HCT116 (cell line): ENCODE measurements around the gene SUCNR1.

Experiments
- ELF1 ChIP-seq: IDR thresholded peaks from 2 replicates; pipeline ENCODE4 v1.6.1; 2012; ENCODE audit warnings: low read depth, borderline replicate concordance
- EZH2 ChIP-seq: fragments of 200-600 bp; sonication (generic); IDR thresholded peaks from 2 replicates; pipeline ENCODE4 v1.6.1; 2017; ENCODE audit warnings: antibody characterized with exemption, mixed run types
- EZH2phosphoT487 ChIP-seq: fragments of 200-600 bp; IDR thresholded peaks from 2 replicates; pipeline ENCODE4 v1.6.1; 2018; ENCODE audit warnings: antibody characterized with exemption, borderline replicate concordance
- JUND ChIP-seq: IDR thresholded peaks from 2 replicates; pipeline ENCODE4 v1.6.1; 2012
- POLR2A ChIP-seq: IDR thresholded peaks from 2 replicates; pipeline ENCODE4 v1.7.0; 2011; ENCODE audit warnings: borderline replicate concordance; ENCODE audit not compliant: insufficient read depth, insufficient read length; ENCODE audit errors: extremely low read depth
- POLR2AphosphoS5 ChIP-seq: IDR thresholded peaks from 2 replicates; pipeline ENCODE4 v1.6.1; 2011; ENCODE audit warnings: mild to moderate bottlenecking, low read depth, low read length, moderate library complexity
- RAD21 ChIP-seq: IDR thresholded peaks from 2 replicates; pipeline ENCODE4 v1.6.1; 2012; ENCODE audit warnings: low read depth, mild to moderate bottlenecking
- TCF7L2 ChIP-seq: IDR thresholded peaks from 2 replicates; pipeline ENCODE4 v1.7.0; 2011; ENCODE audit warnings: borderline replicate concordance, inconsistent platforms; ENCODE audit not compliant: insufficient read depth, insufficient read length; ENCODE audit errors: extremely low read depth
- TF ChIP-seq, protein P1 (sequence below), 3 experiments: fragments of 200-600 bp in 1 of 3; sonication (generic) in 1 of 3; IDR thresholded peaks in 2 of 3; conservative IDR thresholded peaks in 1 of 3; 2 replicates each; pipeline ENCODE4 v1.5.1; 2012 to 2017; ENCODE audit warnings: low read depth in 2 of 3, low read length in 2 of 3, antibody characterized with exemption in 1 of 3, borderline replicate concordance in 1 of 3, control low read depth in 1 of 3, mild to moderate bottlenecking in 1 of 3, mixed read lengths in 1 of 3, mixed run types in 1 of 3, moderate library complexity in 1 of 3; ENCODE audit not compliant: insufficient read depth in 1 of 3
- TF ChIP-seq, protein P2 (sequence below): IDR thresholded peaks from 2 replicates; pipeline ENCODE4 v1.6.1; 2012
- TF ChIP-seq, protein P3 (sequence below): IDR thresholded peaks from 2 replicates; pipeline ENCODE4 v1.6.1; 2012; ENCODE audit warnings: low read depth

DNA sequence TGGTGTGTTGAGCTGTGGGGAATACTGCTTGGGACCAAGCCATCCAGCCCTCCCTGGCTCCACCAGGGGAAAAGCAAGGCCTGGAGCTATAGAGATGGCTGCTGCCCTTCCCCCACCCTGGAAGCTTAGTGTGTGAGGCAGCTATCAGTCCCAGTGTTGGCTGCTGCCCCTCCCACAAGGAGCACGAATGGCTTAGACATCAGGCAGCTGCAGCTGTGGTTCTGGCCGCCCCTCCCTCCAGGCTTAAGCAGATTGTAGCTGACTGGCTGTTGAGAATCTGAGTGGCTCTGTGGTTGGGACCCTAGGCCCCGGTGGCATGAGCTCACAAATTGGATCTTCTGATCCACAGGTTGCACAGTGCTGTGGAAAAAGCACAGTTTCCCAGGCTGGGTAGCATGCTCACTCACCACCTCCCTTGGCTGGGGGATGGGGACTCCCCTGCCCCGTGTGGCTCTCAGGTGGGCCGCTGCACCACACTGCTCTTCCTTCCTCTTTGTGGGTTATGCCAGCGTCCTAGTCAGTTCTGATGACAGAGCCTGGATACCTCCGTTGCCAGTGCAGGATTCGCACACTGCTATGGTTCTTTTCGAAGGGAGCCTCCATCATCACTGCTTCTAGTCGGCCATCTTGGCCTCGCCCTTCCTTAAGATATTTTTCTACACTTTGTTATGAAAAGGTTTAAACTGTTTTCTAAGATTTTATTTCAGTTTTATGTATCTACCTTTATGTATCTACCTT, 21.2 kb upstream of the SUCNR1 start:
- TF ChIP-seq, protein P1, sequence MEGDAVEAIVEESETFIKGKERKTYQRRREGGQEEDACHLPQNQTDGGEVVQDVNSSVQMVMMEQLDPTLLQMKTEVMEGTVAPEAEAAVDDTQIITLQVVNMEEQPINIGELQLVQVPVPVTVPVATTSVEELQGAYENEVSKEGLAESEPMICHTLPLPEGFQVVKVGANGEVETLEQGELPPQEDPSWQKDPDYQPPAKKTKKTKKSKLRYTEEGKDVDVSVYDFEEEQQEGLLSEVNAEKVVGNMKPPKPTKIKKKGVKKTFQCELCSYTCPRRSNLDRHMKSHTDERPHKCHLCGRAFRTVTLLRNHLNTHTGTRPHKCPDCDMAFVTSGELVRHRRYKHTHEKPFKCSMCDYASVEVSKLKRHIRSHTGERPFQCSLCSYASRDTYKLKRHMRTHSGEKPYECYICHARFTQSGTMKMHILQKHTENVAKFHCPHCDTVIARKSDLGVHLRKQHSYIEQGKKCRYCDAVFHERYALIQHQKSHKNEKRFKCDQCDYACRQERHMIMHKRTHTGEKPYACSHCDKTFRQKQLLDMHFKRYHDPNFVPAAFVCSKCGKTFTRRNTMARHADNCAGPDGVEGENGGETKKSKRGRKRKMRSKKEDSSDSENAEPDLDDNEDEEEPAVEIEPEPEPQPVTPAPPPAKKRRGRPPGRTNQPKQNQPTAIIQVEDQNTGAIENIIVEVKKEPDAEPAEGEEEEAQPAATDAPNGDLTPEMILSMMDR (IDR thresholded peaks at IDR 0.05 in 2 of 3, conservative IDR thresholded peaks at IDR 0.05 in 1 of 3; ENCODE audit: borderline replicate concordance in 1 of 3, insufficient read depth in 1 of 3, low read depth in 2 of 3, low read length in 2 of 3) = no peak
- no peak for TF ChIP-seq RAD21
- TF ChIP-seq JUND = no peak
- TF ChIP-seq ELF1 = no peak
- TF ChIP-seq TCF7L2 = no peak
- TF ChIP-seq, protein P2, sequence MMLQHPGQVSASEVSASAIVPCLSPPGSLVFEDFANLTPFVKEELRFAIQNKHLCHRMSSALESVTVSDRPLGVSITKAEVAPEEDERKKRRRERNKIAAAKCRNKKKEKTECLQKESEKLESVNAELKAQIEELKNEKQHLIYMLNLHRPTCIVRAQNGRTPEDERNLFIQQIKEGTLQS = no peak
- no peak for TF ChIP-seq POLR2A
- no peak for TF ChIP-seq EZH2
- no peak for TF ChIP-seq EZH2phosphoT487
- TF ChIP-seq, protein P3, sequence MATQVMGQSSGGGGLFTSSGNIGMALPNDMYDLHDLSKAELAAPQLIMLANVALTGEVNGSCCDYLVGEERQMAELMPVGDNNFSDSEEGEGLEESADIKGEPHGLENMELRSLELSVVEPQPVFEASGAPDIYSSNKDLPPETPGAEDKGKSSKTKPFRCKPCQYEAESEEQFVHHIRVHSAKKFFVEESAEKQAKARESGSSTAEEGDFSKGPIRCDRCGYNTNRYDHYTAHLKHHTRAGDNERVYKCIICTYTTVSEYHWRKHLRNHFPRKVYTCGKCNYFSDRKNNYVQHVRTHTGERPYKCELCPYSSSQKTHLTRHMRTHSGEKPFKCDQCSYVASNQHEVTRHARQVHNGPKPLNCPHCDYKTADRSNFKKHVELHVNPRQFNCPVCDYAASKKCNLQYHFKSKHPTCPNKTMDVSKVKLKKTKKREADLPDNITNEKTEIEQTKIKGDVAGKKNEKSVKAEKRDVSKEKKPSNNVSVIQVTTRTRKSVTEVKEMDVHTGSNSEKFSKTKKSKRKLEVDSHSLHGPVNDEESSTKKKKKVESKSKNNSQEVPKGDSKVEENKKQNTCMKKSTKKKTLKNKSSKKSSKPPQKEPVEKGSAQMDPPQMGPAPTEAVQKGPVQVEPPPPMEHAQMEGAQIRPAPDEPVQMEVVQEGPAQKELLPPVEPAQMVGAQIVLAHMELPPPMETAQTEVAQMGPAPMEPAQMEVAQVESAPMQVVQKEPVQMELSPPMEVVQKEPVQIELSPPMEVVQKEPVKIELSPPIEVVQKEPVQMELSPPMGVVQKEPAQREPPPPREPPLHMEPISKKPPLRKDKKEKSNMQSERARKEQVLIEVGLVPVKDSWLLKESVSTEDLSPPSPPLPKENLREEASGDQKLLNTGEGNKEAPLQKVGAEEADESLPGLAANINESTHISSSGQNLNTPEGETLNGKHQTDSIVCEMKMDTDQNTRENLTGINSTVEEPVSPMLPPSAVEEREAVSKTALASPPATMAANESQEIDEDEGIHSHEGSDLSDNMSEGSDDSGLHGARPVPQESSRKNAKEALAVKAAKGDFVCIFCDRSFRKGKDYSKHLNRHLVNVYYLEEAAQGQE = no peak
- no peak for TF ChIP-seq POLR2AphosphoS5
